ENCODE measurements around the gene AMN. TPM values are rescaled to one million over a fixed set of nuclear protein-coding genes. Genes with fewer than 3 reads are reported as not detected.

AMN gene
- total and polyA plus RNA-seq, 2 donors from 2014 or later: 58.0 to 121 TPM

DNA sequence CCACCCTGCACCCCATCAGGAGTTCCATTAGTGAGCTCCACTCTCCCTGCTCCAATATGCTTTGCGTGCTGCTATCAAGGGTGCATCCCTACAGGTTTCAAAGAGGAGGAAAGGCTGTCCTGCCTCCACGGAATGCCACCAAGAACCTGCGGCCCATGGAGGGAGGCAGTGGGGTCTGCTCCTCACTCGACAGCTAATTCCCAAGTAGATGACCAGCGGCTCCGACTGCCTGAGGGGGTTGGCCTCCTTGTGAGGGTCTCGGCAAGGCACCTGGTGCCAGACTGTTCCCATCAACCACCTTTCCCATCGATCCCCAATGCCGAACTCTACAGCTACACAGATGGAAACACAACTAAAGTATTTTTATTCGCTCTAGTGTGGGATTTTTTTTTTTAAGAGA lies 36.0 kb downstream of the AMN start:
- TF ChIP-seq, protein P1, sequence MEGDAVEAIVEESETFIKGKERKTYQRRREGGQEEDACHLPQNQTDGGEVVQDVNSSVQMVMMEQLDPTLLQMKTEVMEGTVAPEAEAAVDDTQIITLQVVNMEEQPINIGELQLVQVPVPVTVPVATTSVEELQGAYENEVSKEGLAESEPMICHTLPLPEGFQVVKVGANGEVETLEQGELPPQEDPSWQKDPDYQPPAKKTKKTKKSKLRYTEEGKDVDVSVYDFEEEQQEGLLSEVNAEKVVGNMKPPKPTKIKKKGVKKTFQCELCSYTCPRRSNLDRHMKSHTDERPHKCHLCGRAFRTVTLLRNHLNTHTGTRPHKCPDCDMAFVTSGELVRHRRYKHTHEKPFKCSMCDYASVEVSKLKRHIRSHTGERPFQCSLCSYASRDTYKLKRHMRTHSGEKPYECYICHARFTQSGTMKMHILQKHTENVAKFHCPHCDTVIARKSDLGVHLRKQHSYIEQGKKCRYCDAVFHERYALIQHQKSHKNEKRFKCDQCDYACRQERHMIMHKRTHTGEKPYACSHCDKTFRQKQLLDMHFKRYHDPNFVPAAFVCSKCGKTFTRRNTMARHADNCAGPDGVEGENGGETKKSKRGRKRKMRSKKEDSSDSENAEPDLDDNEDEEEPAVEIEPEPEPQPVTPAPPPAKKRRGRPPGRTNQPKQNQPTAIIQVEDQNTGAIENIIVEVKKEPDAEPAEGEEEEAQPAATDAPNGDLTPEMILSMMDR (IDR thresholded peaks at IDR 0.05; ENCODE audit: borderline replicate concordance, extremely low read depth, insufficient read depth): no peak
- Histone ChIP-seq H3K9ac (ENCODE audit: low read length in 3 of 3) (no peak overlapping the region), H3K9me3 (ENCODE audit: control insufficient read depth in 2 of 3, insufficient read depth in 1 of 3, low read length in 3 of 3) (no peaks in the 10 kb centered on the region), H3K36me3 (ENCODE audit: control insufficient read depth in 2 of 3, insufficient read depth in 3 of 3, low read length in 3 of 3) (peaks cover 6 to 67% (median 39%) of the 10 kb centered on the region in 3 donors), H3K27me3 (ENCODE audit: control insufficient read depth, insufficient read depth, low read length) (no peaks in the 10 kb centered on the region), H3K27ac (ENCODE audit: low read depth in 2 of 2, low read length in 2 of 2) (no peak overlapping the region), H3K4me1 (ENCODE audit: control insufficient read depth in 2 of 3, insufficient read depth in 2 of 3, low read depth in 1 of 3, low read length in 3 of 3) (no peaks in the 10 kb centered on the region), H3K4me3 (ENCODE audit: low read length in 3 of 3) (no peak overlapping the region)
- DNase-seq (no peak), FAIRE-seq (no peak)
- intact Hi-C loops (cut with DNase I): no loop called here

DNA sequence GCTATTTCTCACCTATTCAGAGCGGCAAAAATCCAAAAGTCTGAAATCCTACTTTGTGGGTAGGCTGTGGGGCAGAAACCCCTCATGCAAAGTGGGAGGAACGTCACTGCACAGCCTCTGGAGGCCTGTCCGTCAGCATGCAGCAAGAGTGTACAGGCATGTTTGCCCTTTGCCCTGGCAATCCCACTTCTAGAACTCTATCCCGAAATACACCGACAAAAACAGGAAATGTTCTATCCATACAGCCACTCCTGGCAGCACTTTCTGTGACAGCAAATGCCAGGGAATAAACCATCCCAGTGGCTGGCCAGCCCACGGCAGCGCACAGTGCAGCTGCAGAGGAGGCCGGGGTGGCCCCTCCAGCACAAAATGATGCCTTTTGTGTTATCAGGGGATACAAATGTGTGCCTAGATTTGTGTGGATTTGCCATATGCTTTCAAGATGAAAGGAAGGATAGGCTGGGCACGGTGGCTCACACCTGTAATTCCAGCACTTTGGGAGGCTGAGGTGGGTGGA lies 39.7 kb downstream of the AMN start:
- Histone ChIP-seq H3K9ac (ENCODE audit: low read length in 3 of 3) (no peak overlapping the region), H3K27me3 (ENCODE audit: control insufficient read depth, insufficient read depth, low read length) (no peaks in the 10 kb centered on the region), H3K27ac (ENCODE audit: low read depth in 2 of 2, low read length in 2 of 2) (no peak overlapping the region), H3K4me3 (ENCODE audit: low read length in 3 of 3) (no peak overlapping the region), H3K4me1 (ENCODE audit: control insufficient read depth in 2 of 3, insufficient read depth in 2 of 3, low read depth in 1 of 3, low read length in 3 of 3) (no peaks in the 10 kb centered on the region), H3K9me3 (ENCODE audit: control insufficient read depth in 2 of 3, insufficient read depth in 1 of 3, low read length in 3 of 3) (no peaks in the 10 kb centered on the region), H3K36me3 (ENCODE audit: control insufficient read depth in 2 of 3, insufficient read depth in 3 of 3, low read length in 3 of 3) (peaks cover 8 to 73% (median 46%) of the 10 kb centered on the region in 3 donors)
- intact Hi-C loops (cut with DNase I): no loop called here
- TF ChIP-seq, protein P1 (IDR thresholded peaks at IDR 0.05; ENCODE audit: borderline replicate concordance, extremely low read depth, insufficient read depth): no peak
- DNase-seq: no peak
- FAIRE-seq: no peak

DNA sequence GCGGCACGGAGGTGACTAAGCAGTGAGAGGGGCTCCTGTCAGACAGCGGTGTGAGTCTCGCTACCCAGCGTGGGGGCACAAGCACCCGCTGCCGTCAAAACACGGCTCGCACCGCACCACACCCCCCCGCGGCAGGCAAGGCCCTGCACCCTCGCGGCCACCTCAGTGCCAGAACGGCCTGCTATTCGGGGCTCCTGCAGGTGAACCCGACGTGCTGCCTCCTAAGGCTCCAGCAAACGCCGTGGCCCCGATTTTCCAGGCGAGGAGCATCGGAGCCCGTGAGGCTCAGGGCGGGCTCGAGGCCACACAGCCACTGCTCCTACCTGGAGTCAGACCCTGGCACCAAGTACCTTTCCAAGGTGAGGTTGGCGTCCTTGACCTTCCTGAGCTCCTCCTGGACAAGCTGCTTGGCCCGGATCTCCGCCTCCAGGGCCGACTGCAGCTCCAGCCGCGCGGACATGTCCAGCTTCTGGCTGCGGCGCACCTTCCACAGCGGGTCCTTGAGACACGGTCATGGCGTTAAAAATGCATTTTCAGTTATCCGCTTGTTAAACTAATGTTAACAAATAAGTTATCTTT lies 41.8 kb downstream of the AMN start:
- intact Hi-C loops (cut with DNase I): no loop called here
- FAIRE-seq (no peak), DNase-seq (no peak)
- Histone ChIP-seq H3K4me1 (ENCODE audit: control insufficient read depth in 2 of 3, insufficient read depth in 2 of 3, low read depth in 1 of 3, low read length in 3 of 3) (no peaks in the 10 kb centered on the region), H3K4me3 (ENCODE audit: low read length in 3 of 3) (no peak overlapping the region), H3K9me3 (ENCODE audit: control insufficient read depth in 2 of 3, insufficient read depth in 1 of 3, low read length in 3 of 3) (no peaks in the 10 kb centered on the region), H3K9ac (ENCODE audit: low read length in 3 of 3) (no peak overlapping the region), H3K36me3 (ENCODE audit: control insufficient read depth in 2 of 3, insufficient read depth in 3 of 3, low read length in 3 of 3) (peaks cover 11 to 74% (median 43%) of the 10 kb centered on the region in 3 donors), H3K27me3 (ENCODE audit: control insufficient read depth, insufficient read depth, low read length) (no peaks in the 10 kb centered on the region), H3K27ac (ENCODE audit: low read depth in 2 of 2, low read length in 2 of 2) (no peak overlapping the region)
- TF ChIP-seq, protein P1 (IDR thresholded peaks at IDR 0.05; ENCODE audit: borderline replicate concordance, extremely low read depth, insufficient read depth): no peak

Data from kidney (tissue), 14 donors.